OCI-LY7 (cell line): Measurements from ENCODE around the gene WDFY2.

Source experiments
- EZH2phosphoT487 ChIP-seq: fragments of 200-600 bp; sonication (generic); IDR thresholded peaks from 2 replicates; pipeline ENCODE4 v1.6.1; 2018; ENCODE audit warnings: low read depth, borderline replicate concordance, mild to moderate bottlenecking, mixed run types, antibody characterized with exemption, low read length, moderate library complexity, mixed read lengths
- TF ChIP-seq, protein P1 (sequence below): fragments of 200-600 bp; sonication (generic); conservative IDR thresholded peaks from 2 replicates; pipeline ENCODE4 v1.5.1; 2014; ENCODE audit warnings: mild to moderate bottlenecking, antibody characterized with exemption, low read length, moderate library complexity, mixed read lengths

DNA sequence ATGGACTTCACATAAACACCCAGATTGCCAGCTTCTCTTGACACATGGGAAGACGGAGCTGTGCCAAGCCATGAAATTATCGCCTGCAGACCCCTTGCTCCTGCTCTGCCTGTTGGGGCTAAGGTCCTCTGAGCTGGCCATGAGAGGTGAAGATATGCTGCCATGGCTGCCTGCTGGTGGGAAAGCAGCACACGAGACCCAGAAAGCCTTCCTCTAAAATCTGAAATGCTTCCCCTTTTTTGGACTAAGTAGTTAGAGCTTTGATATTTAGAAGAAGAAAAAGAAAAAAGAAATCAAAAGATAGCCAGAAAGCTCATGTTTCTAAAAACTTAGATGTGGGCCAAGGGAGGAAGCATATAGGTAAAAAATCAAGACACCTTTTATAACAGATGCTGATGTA, 11.2 kb downstream of the WDFY2 start:
- TF ChIP-seq, protein P1, sequence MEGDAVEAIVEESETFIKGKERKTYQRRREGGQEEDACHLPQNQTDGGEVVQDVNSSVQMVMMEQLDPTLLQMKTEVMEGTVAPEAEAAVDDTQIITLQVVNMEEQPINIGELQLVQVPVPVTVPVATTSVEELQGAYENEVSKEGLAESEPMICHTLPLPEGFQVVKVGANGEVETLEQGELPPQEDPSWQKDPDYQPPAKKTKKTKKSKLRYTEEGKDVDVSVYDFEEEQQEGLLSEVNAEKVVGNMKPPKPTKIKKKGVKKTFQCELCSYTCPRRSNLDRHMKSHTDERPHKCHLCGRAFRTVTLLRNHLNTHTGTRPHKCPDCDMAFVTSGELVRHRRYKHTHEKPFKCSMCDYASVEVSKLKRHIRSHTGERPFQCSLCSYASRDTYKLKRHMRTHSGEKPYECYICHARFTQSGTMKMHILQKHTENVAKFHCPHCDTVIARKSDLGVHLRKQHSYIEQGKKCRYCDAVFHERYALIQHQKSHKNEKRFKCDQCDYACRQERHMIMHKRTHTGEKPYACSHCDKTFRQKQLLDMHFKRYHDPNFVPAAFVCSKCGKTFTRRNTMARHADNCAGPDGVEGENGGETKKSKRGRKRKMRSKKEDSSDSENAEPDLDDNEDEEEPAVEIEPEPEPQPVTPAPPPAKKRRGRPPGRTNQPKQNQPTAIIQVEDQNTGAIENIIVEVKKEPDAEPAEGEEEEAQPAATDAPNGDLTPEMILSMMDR: no peak
- no peak for TF ChIP-seq EZH2phosphoT487
